Endothelial cell of umbilical vein (primary cell): ENCODE results near the gene TDO2. TPM values are rescaled to one million over a fixed set of nuclear protein-coding genes. Genes with fewer than 3 reads are reported as not detected.

Experiments used
- BruUV-seq: library from RNA; stranded (reverse); fragments of 400-500 nt; replicated peaks from 2 replicates; lab custom pipeline; 2021; lab: Mats Ljungman, UMichigan
- CTCF ChIA-PET: fragments of 300-600, 350-600 bp; sonication (Branson Sonifier 250); formaldehyde crosslinking; loops from one replicate; lab custom pipeline; 2021; ENCODE audit warnings: antibody characterized with exemption, inconsistent platforms; lab: Charles Lee
- POLR2A ChIA-PET: fragments of 300-600, 350-600 bp; sonication (Branson Sonifier 250); formaldehyde crosslinking; loops from one replicate; lab custom pipeline; 2021; ENCODE audit warnings: antibody characterized with exemption, inconsistent platforms; lab: Charles Lee
- DNase-seq: peaks from one replicate; pipeline ENCODE4 v3.0.0-alpha.2; 2011; ENCODE audit warnings: low read depth, low spot score
- FAIRE-seq: peaks from 2 replicates; lab custom pipeline; 2011; peaks lifted over from hg19 to GRCh38; lab: Jason Lieb, UNC
- H2AFZ ChIP-seq: 2 replicates; pipeline ENCODE4 v1.6.0; 2012; ENCODE audit warnings: low read depth, low read length, control low read depth, inconsistent platforms
- H3K27ac ChIP-seq: 2 replicates; pipeline ENCODE4 v1.5.1; 2011; ENCODE audit warnings: low read depth, mild to moderate bottlenecking, control low read depth, low read length, moderate library complexity; ENCODE audit not compliant: insufficient read depth
- H3K27me3 ChIP-seq, 2 experiments: 2 replicates each; pipeline versions ENCODE4 v1.6.0 to v1.6.1; 2011; ENCODE audit warnings: low read length in 2 of 2, mixed read lengths in 1 of 2; ENCODE audit not compliant: control insufficient read depth in 2 of 2, insufficient read depth in 2 of 2
- H3K36me3 ChIP-seq, 2 experiments: 2 replicates in 1 of 2; 3 replicates in 1 of 2; pipeline ENCODE4 v1.5.1; 2011; ENCODE audit warnings: low read length in 2 of 2, mild to moderate bottlenecking in 1 of 2, moderate library complexity in 1 of 2; ENCODE audit not compliant: control insufficient read depth in 2 of 2, insufficient read depth in 2 of 2; ENCODE audit errors: extremely low read depth in 1 of 2
- H3K4me1 ChIP-seq: 3 replicates; pipeline ENCODE4 v1.5.1; 2011; ENCODE audit warnings: mild to moderate bottlenecking, low read length; ENCODE audit not compliant: control insufficient read depth, insufficient read depth; ENCODE audit errors: extremely low read depth
- H3K4me2 ChIP-seq: 2 replicates; pipeline ENCODE4 v1.6.1; 2011; ENCODE audit warnings: low read length, control low read depth, mixed read lengths; ENCODE audit not compliant: insufficient read depth
- H3K4me3 ChIP-seq, 3 experiments: fragments of 200-600 bp in 1 of 3; sonication (generic), shearing (Covaris generic) in 1 of 3; replicated peaks in 1 of 3; 2 replicates each; pipeline ENCODE4 v1.5.1; 2011 to 2016; ENCODE audit warnings: control low read depth in 3 of 3, low read length in 3 of 3, mild to moderate bottlenecking in 2 of 3, inconsistent platforms in 1 of 3, low read depth in 1 of 3, moderate library complexity in 1 of 3; ENCODE audit not compliant: insufficient read depth in 1 of 3
- H3K79me2 ChIP-seq: 2 replicates; pipeline ENCODE4 v1.6.0; 2012; ENCODE audit warnings: low read length, inconsistent platforms; ENCODE audit not compliant: control insufficient read depth, insufficient read depth
- H3K9ac ChIP-seq: replicated peaks from 2 replicates; pipeline ENCODE3; 2011; ENCODE audit warnings: low read length, control low read depth; ENCODE audit not compliant: insufficient read depth; ENCODE audit errors: extremely low read depth
- H3K9me1 ChIP-seq: replicated peaks from 3 replicates; pipeline ENCODE4 v1.6.0; 2011; ENCODE audit warnings: mild to moderate bottlenecking, low read length; ENCODE audit not compliant: control insufficient read depth, insufficient read depth; ENCODE audit errors: extremely low read depth
- H3K9me3 ChIP-seq: replicated peaks from 2 replicates; pipeline ENCODE4 v1.5.1; 2012; ENCODE audit warnings: low read length, inconsistent platforms; ENCODE audit not compliant: control insufficient read depth, insufficient read depth
- H4K20me1 ChIP-seq: replicated peaks from 2 replicates; pipeline ENCODE3; 2011; ENCODE audit warnings: mild to moderate bottlenecking, low read length; ENCODE audit not compliant: control insufficient read depth, insufficient read depth; ENCODE audit errors: extremely low read depth
- EZH2 ChIP-seq: IDR thresholded peaks from 2 replicates; pipeline ENCODE4 v1.6.1; 2012; ENCODE audit warnings: borderline replicate concordance, low read depth, mild to moderate bottlenecking, moderate library complexity, low read length, inconsistent platforms; ENCODE audit not compliant: severe bottlenecking
- FOS ChIP-seq: IDR thresholded peaks from 2 replicates; pipeline ENCODE4 v1.6.1; 2011; ENCODE audit warnings: mild to moderate bottlenecking, low read length, moderate library complexity, borderline replicate concordance; ENCODE audit not compliant: insufficient read depth
- GATA2 ChIP-seq: IDR thresholded peaks from 2 replicates; pipeline ENCODE4 v1.7.0; 2011; ENCODE audit warnings: low read depth, mild to moderate bottlenecking, moderate library complexity, mixed read lengths, low read length; ENCODE audit not compliant: insufficient read length, insufficient read depth
- JUN ChIP-seq: IDR thresholded peaks from 2 replicates; pipeline ENCODE4 v1.6.1; 2011; ENCODE audit warnings: borderline replicate concordance, low read depth; ENCODE audit not compliant: insufficient read length, insufficient read depth
- MAX ChIP-seq: IDR thresholded peaks from 2 replicates; pipeline ENCODE4 v1.6.1; 2011; ENCODE audit not compliant: insufficient read depth, insufficient read length
- MYC ChIP-seq: IDR thresholded peaks from one replicate; pipeline ENCODE4 v1.6.1; 2011; ENCODE audit warnings: mild to moderate bottlenecking, low read depth, low read length
- POLR2A ChIP-seq: IDR thresholded peaks from 2 replicates; pipeline ENCODE4 v1.6.1; 2012; ENCODE audit warnings: low read depth, mild to moderate bottlenecking, control low read depth, low read length
- POLR2AphosphoS5 ChIP-seq: IDR thresholded peaks from 2 replicates; pipeline ENCODE4 v1.6.1; 2012; ENCODE audit warnings: low read depth, mild to moderate bottlenecking, control low read depth, low read length, moderate library complexity; ENCODE audit not compliant: insufficient read depth
- dilution Hi-C: fragments of 300-500 bp; cut with MboI; formaldehyde crosslinking; loops from one replicate; pipeline ENCODE4 v1.15.0; 2019; ENCODE audit warnings: low sequenced_read_pairs; ENCODE audit not compliant: extremely low pct_ligation_motif_present
- intact Hi-C: fragments of 100-400 bp; cut with micrococcal nuclease; formaldehyde crosslinking; loops from one replicate; pipeline ENCODE4 v1.10.0; 2022
- polyA plus RNA-seq, 4 experiments: library from polyadenylated mRNA; depleted of rRNA in 3 of 4; stranded (reverse) in 3 of 4; unstranded in 1 of 4; fragments of >200 nt; gene quantifications; 2 replicates each; pipeline versions ENCODE4 v1.2.1 to v1.2.3, GENCODE V29; 2011 to 2012; ENCODE audit warnings: missing spikeins in 1 of 4
- total RNA-seq: library from RNA; stranded (reverse); gene quantifications from 2 replicates; pipeline ENCODE4 v1.2.3, GENCODE V29; 2021
- TF ChIP-seq, protein P1 (sequence below), 2 donors: IDR thresholded peaks; 1 replicate in 1 of 2; 2 replicates in 1 of 2; pipeline ENCODE4 v1.5.1; 2011; ENCODE audit warnings: low read length in 2 of 2, mild to moderate bottlenecking in 2 of 2, moderate library complexity in 2 of 2, control low read depth in 1 of 2, inconsistent platforms in 1 of 2, low read depth in 1 of 2; ENCODE audit not compliant: insufficient read depth in 1 of 2; ENCODE audit errors: extremely low read depth in 1 of 2

Gene TDO2
- total and polyA plus RNA-seq, 2 donors (not counting 3 experiments of a cell fraction or from before 2014, with no cell fraction given): not detected

- Histone ChIP-seq H3K27me3 (no peaks in the 10 kb centered on the region), H3K9me1 (no peaks in the 10 kb centered on the region), H3K9me3 (no peaks in the 10 kb centered on the region), H3K27ac (no peak overlapping the region), H4K20me1 (no peaks in the 10 kb centered on the region), H3K4me3 (no peak overlapping the region), H3K9ac (no peak overlapping the region), H3K4me2 (no peak overlapping the region), H3K4me1 (no peaks in the 10 kb centered on the region), H2AFZ (no peak overlapping the region), H3K36me3 (no peaks in the 10 kb centered on the region), H3K79me2 (no peaks in the 10 kb centered on the region)
- CTCF ChIA-PET: no interaction called here
- FAIRE-seq: no peak
- POLR2A ChIA-PET: no interaction called here
- no peak for TF ChIP-seq EZH2
- no peak for TF ChIP-seq JUN
- TF ChIP-seq, protein P1, sequence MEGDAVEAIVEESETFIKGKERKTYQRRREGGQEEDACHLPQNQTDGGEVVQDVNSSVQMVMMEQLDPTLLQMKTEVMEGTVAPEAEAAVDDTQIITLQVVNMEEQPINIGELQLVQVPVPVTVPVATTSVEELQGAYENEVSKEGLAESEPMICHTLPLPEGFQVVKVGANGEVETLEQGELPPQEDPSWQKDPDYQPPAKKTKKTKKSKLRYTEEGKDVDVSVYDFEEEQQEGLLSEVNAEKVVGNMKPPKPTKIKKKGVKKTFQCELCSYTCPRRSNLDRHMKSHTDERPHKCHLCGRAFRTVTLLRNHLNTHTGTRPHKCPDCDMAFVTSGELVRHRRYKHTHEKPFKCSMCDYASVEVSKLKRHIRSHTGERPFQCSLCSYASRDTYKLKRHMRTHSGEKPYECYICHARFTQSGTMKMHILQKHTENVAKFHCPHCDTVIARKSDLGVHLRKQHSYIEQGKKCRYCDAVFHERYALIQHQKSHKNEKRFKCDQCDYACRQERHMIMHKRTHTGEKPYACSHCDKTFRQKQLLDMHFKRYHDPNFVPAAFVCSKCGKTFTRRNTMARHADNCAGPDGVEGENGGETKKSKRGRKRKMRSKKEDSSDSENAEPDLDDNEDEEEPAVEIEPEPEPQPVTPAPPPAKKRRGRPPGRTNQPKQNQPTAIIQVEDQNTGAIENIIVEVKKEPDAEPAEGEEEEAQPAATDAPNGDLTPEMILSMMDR (IDR thresholded peaks at IDR 0.05; ENCODE audit: extremely low read depth in 1 of 2, insufficient read depth in 1 of 2, low read depth in 1 of 2, low read length in 2 of 2): no peak
- TF ChIP-seq POLR2A: no peak
- no peak for TF ChIP-seq MAX
- no peak for TF ChIP-seq MYC
- no peak for TF ChIP-seq GATA2
- TF ChIP-seq POLR2AphosphoS5: no peak
- no peak for TF ChIP-seq FOS
- dilution Hi-C loops: no loop called here
- DNase-seq: no peak
- BruUV-seq: no TSS peak
- intact Hi-C loops: no loop called here
These were observed 3.2 kb downstream of the TDO2 start for GRCh38 chr4:155906554-155907247.
